Panc1 (cell line): ENCODE results near the gene MSRB1. TPM values are rescaled to one million over a fixed set of nuclear protein-coding genes. Genes with fewer than 3 reads are reported as not detected.

Experiments used
- ATAC-seq: fragments of 200-7000 bp; cut with Tn5 transposase; 2 replicates; pipeline ENCODE4 v1.9.1; 2020; ENCODE audit warnings: mild to moderate bottlenecking, moderate library complexity
- BruUV-seq: library from RNA; stranded (reverse); fragments of 400-500 nt; replicated peaks from 2 replicates; lab custom pipeline; 2021; lab: Mats Ljungman, UMichigan
- CTCF ChIA-PET: fragments of 300-600 bp; sonication (Branson Sonifier 250); formaldehyde crosslinking; loops from one replicate; lab custom pipeline; 2022; ENCODE audit warnings: antibody characterized with exemption; lab: Charles Lee
- POLR2A ChIA-PET: fragments of 300-600 bp; sonication (Branson Sonifier 250); formaldehyde crosslinking; loops from one replicate; lab custom pipeline; 2022; ENCODE audit warnings: antibody characterized with exemption; lab: Charles Lee
- DNase-seq: peaks from one replicate; pipeline ENCODE4 v3.0.0-alpha.2; 2010; ENCODE audit warnings: low read depth, low spot score
- H3K27ac ChIP-seq: 2 replicates; pipeline ENCODE4 v1.5.1; 2011; ENCODE audit warnings: mild to moderate bottlenecking, low read length, inconsistent platforms
- H3K27me3 ChIP-seq: fragments of 200-500 bp; sonication (Bioruptor generic); 2 replicates; pipeline ENCODE4 v1.6.0; 2014; ENCODE audit warnings: low read length, inconsistent platforms; ENCODE audit not compliant: control insufficient read depth, insufficient read depth
- H3K36me3 ChIP-seq: fragments of 200-500 bp; sonication (Bioruptor generic); 2 replicates; pipeline ENCODE4 v1.5.1; 2014; ENCODE audit warnings: inconsistent platforms, mild to moderate bottlenecking, low read length, moderate library complexity; ENCODE audit not compliant: control insufficient read depth, insufficient read depth
- H3K4me1 ChIP-seq: 2 replicates; pipeline ENCODE4 v1.5.1; 2011; ENCODE audit warnings: inconsistent platforms, mild to moderate bottlenecking, low read length, moderate library complexity; ENCODE audit not compliant: control insufficient read depth, insufficient read depth
- H3K4me3 ChIP-seq, 2 experiments: 2 replicates each; pipeline ENCODE4 v1.5.1; 2011 to 2012; ENCODE audit warnings: low read depth in 2 of 2, low read length in 2 of 2, mild to moderate bottlenecking in 2 of 2, inconsistent platforms in 1 of 2, moderate library complexity in 1 of 2
- H3K9me3 ChIP-seq: fragments of 200-500 bp; sonication (Bioruptor generic); 2 replicates; pipeline ENCODE4 v1.5.1; 2014; ENCODE audit warnings: low read depth, mild to moderate bottlenecking, inconsistent platforms, low read length, moderate library complexity; ENCODE audit not compliant: control insufficient read depth, insufficient read depth
- POLR2AphosphoS5 ChIP-seq: IDR thresholded peaks from 2 replicates; pipeline ENCODE4 v1.6.1; 2012; ENCODE audit warnings: mild to moderate bottlenecking, low read depth, low read length, moderate library complexity
- SIN3A ChIP-seq: IDR thresholded peaks from 2 replicates; pipeline ENCODE4 v1.6.1; 2012; ENCODE audit warnings: low read depth, mild to moderate bottlenecking, low read length, moderate library complexity, borderline replicate concordance; ENCODE audit not compliant: insufficient read depth
- TCF7L2 ChIP-seq: IDR thresholded peaks from 2 replicates; pipeline ENCODE4 v1.6.1; 2011; ENCODE audit warnings: mild to moderate bottlenecking, low read depth, low read length, inconsistent platforms
- in situ Hi-C: cut with HindIII; loops from 2 replicates; pipeline ENCODE4 v1.10.0; 2016; ENCODE audit warnings: low sequenced_read_pairs, low pct_unique_long_range_greater_than_20kb
- intact Hi-C: fragments of 100-400 bp; cut with micrococcal nuclease; formaldehyde crosslinking; loops from one replicate; pipeline ENCODE4 v1.10.0; 2022; ENCODE audit not compliant: unreplicated experiment
- total RNA-seq: library from RNA; stranded (reverse); gene quantifications from one replicate; pipeline ENCODE4 v1.2.1, GENCODE V29; 2021; ENCODE audit not compliant: unreplicated experiment
- TF ChIP-seq, protein P1 (sequence below): fragments of 450-650 bp; IDR thresholded peaks from 2 replicates; pipeline ENCODE4 v1.5.1; 2017; ENCODE audit warnings: mild to moderate bottlenecking
- TF ChIP-seq, protein P2 (sequence below), 2 experiments: IDR thresholded peaks; 2 replicates each; pipeline ENCODE4 v1.6.1; 2011 to 2012; ENCODE audit warnings: low read depth in 2 of 2, control low read depth in 1 of 2, low read length in 1 of 2, mild to moderate bottlenecking in 1 of 2, moderate library complexity in 1 of 2; ENCODE audit not compliant: insufficient read depth in 1 of 2

The MSRB1 gene
- total RNA-seq, 1 experiment from 2014 or later: 25.3 TPM

DNA sequence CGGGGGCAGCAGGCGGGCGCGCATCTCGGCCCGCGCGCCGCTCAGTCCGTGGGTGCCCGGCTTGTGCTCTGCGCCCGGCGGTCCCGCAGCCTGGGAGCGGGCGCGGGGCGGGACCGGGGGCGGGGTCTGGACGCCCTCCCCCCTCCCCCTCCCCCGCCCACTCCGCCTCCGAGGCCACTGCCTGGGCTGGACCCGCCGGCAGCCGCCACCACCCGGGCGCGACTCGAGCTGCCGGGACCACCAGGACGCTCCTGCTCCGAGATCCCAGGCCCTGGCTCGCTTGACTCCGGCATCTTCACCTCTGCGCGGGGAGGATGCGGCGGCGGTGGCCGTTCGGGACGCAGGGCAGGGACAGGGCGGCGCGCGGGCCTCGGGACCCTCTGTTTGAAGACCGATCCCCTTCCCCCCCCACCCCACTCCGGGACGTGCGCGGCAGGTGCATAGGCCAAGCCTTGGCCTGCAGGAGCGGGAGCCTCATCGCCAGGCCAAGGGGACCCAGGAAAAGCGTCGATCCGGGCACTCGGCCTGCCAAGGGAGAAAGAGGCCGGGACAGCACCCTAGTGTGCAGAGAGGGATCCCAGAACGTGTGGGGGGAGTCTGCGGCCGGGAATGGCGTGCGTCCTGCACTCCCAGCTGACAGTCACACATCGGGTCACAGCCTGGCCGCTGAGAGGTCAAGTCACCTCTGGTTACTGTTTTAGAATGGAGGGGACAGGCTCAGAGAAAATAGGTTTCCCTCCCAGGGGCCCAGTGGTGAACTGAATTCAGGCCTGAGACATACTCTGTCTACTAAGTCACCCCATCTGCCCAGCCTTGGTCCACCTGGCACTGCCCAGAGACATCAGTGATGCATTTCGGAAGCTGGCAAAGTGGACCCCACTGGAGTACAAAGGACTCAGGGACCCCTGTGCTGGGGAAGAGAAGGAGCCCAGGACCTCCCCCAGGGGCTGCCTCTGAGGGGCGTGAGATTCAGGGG is 24.4 kb downstream of the MSRB1 start, which contains the start of gene HS3ST6:
TSS of gene HS3ST6 (minus strand) at position 65 of the 976 bp plus-strand sequence. CDS start 92 bp downstream, outside the sequence.
- POLR2A ChIA-PET: no interaction called here
- in situ Hi-C loops: no loop called here

DNA sequence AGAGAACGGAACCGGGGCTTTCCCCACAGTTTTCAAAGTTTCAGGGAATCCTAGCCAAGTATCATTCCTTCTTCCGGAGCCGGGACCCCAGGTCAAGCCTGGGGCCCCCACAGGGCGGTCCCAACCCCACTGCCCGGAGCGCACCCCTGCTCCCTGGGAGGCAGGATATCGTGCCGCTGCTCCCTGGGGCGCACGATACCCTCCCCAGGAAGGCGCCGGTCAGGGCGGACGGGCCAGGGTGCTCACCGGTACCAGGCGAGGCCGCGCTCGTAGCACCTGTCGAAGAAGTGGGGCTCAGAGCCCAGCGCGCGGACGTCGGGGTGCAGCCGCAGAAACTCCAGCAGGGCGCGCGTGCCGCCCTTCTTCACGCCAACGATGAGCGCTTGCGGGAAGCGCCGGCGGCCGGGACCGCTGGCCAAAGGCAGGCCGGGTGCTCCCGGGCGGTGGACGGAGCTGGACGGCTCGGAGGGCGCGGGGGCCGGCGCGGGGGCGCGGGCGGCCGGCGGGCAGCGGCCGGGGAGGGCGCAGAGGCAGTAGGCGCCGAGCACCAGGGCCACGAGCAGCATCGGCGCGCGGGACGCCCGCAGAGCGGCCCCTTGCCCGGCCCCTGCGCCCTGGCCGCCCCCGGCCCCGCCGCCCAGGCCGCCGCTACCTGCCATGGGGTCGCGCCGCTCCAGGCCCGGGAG is 25.2 kb downstream of the MSRB1 start:
- no peak for TF ChIP-seq SIN3A
- no peak for TF ChIP-seq TCF7L2
- TF ChIP-seq, protein P1, sequence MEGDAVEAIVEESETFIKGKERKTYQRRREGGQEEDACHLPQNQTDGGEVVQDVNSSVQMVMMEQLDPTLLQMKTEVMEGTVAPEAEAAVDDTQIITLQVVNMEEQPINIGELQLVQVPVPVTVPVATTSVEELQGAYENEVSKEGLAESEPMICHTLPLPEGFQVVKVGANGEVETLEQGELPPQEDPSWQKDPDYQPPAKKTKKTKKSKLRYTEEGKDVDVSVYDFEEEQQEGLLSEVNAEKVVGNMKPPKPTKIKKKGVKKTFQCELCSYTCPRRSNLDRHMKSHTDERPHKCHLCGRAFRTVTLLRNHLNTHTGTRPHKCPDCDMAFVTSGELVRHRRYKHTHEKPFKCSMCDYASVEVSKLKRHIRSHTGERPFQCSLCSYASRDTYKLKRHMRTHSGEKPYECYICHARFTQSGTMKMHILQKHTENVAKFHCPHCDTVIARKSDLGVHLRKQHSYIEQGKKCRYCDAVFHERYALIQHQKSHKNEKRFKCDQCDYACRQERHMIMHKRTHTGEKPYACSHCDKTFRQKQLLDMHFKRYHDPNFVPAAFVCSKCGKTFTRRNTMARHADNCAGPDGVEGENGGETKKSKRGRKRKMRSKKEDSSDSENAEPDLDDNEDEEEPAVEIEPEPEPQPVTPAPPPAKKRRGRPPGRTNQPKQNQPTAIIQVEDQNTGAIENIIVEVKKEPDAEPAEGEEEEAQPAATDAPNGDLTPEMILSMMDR: no peak
- TF ChIP-seq POLR2AphosphoS5: no peak
- TF ChIP-seq, protein P2, sequence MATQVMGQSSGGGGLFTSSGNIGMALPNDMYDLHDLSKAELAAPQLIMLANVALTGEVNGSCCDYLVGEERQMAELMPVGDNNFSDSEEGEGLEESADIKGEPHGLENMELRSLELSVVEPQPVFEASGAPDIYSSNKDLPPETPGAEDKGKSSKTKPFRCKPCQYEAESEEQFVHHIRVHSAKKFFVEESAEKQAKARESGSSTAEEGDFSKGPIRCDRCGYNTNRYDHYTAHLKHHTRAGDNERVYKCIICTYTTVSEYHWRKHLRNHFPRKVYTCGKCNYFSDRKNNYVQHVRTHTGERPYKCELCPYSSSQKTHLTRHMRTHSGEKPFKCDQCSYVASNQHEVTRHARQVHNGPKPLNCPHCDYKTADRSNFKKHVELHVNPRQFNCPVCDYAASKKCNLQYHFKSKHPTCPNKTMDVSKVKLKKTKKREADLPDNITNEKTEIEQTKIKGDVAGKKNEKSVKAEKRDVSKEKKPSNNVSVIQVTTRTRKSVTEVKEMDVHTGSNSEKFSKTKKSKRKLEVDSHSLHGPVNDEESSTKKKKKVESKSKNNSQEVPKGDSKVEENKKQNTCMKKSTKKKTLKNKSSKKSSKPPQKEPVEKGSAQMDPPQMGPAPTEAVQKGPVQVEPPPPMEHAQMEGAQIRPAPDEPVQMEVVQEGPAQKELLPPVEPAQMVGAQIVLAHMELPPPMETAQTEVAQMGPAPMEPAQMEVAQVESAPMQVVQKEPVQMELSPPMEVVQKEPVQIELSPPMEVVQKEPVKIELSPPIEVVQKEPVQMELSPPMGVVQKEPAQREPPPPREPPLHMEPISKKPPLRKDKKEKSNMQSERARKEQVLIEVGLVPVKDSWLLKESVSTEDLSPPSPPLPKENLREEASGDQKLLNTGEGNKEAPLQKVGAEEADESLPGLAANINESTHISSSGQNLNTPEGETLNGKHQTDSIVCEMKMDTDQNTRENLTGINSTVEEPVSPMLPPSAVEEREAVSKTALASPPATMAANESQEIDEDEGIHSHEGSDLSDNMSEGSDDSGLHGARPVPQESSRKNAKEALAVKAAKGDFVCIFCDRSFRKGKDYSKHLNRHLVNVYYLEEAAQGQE (IDR thresholded peaks at IDR 0.05; ENCODE audit: insufficient read depth in 1 of 2, low read depth in 2 of 2, low read length in 1 of 2): no peak
- H3K4me3 ChIP-seq: peak overlapping the region; percentile 27 to 32
- ChIA-PET CTCF (no interaction called here), POLR2A (no interaction called here)
- H3K36me3 ChIP-seq: no peaks in the 10 kb centered on the region
- H3K9me3 ChIP-seq: no peaks in the 10 kb centered on the region
- in situ Hi-C loops (no loop called here), intact Hi-C loops (no loop called here)
- H3K4me1 ChIP-seq: peaks cover 24% of the 10 kb centered on the region
- H3K27ac ChIP-seq: no peak overlapping the region
- no peak for DNase-seq
- peaks cover 2% of the 10 kb centered on the region; the same call in 1 of the 2 replicates for H3K27me3 ChIP-seq
- BruUV-seq: no TSS peak
- peak; percentile 24; the same call in 1 of the 2 replicates for ATAC-seq

More for the DNA sequence above, 24.4 kb downstream of the MSRB1 start, which contains the start of gene HS3ST6:
- Histone ChIP-seq H3K27ac (no peak within 1 kb of the TSS), H3K4me1 (peaks cover 24% of the 10 kb centered on the region), H3K9me3 (no peaks in the 10 kb centered on the region), H3K4me3 (peak within 1 kb of the TSS; percentile 27 to 32), H3K36me3 (no peaks in the 10 kb centered on the region), H3K27me3 (peaks cover 2% of the 10 kb centered on the region; the same call in 1 of the 2 replicates)
- no peak for DNase-seq
- BruUV-seq: no TSS peak
- CTCF ChIA-PET: no interaction called here
- TF ChIP-seq, protein P2 (IDR thresholded peaks at IDR 0.05; ENCODE audit: insufficient read depth in 1 of 2, low read depth in 2 of 2, low read length in 1 of 2): no peak
- TF ChIP-seq, protein P1: no peak
- no peak for TF ChIP-seq SIN3A
- TF ChIP-seq POLR2AphosphoS5: no peak
- TF ChIP-seq TCF7L2: no peak
- intact Hi-C loops: no loop called here
- ATAC-seq: peak; percentile 64
